K562 (cell line): ENCODE measurements around the gene FAM114A2. TPM values are rescaled to one million over a fixed set of nuclear protein-coding genes. Genes with fewer than 3 reads are reported as not detected.

Source experiments
- ATAC-seq: fragments of 200-7000 bp; cut with Tn5 transposase; 3 replicates; pipeline ENCODE4 v1.9.1; 2020; ENCODE audit warnings: moderate library complexity
- BruUV-seq: library from RNA; stranded (reverse); fragments of 400-500 nt; replicated peaks from 2 replicates; lab custom pipeline; 2021; lab: Mats Ljungman, UMichigan
- CTCF ChIA-PET: fragments of 300-600 bp; formaldehyde crosslinking; extraction: SDS; loops from one replicate; lab custom pipeline; 2021; ENCODE audit warnings: low intra/inter-chr PET ratio; lab: Yijun Ruan, JAX
- POLR2A ChIA-PET: fragments of 300-600, 350-650 bp; sonication (Branson Sonifier 250); formaldehyde crosslinking; extraction: SDS; loops from one replicate; lab custom pipeline; 2021; ENCODE audit warnings: antibody characterized with exemption, inconsistent platforms; lab: Yijun Ruan, JAX
- DNase-seq, 4 experiments: peaks; one replicate each; pipeline versions ENCODE4 v3.0.0 to v3.0.0-alpha.2; 2011 to 2018; ENCODE audit warnings: low spot score in 3 of 4, mixed read lengths in 3 of 4; ENCODE audit errors: extremely low read depth in 1 of 4
- FAIRE-seq: peaks from 2 replicates; lab custom pipeline; 2011; peaks lifted over from hg19 to GRCh38; lab: Jason Lieb, UNC
- H2AFZ ChIP-seq: 2 replicates; pipeline ENCODE4 v1.6.0; 2011; ENCODE audit warnings: low read depth, low read length, control low read depth, inconsistent platforms
- H3K27ac ChIP-seq: fragments of 200-600 bp; 3 replicates; pipeline ENCODE4 v1.8.0; 2011; ENCODE audit warnings: low read depth, mild to moderate bottlenecking, control low read depth, inconsistent platforms, low read length, moderate library complexity, mixed read lengths; ENCODE audit errors: extremely low read depth
- H3K27me3 ChIP-seq, 2 experiments: fragments of 300-600 bp in 1 of 2; 2 replicates in 1 of 2; 3 replicates in 1 of 2; pipeline versions ENCODE4 v1.6.0 to v1.8.0; 2011; ENCODE audit warnings: inconsistent platforms in 2 of 2, low read length in 2 of 2, mild to moderate bottlenecking in 1 of 2, mixed read lengths in 1 of 2, moderate library complexity in 1 of 2; ENCODE audit not compliant: control insufficient read depth in 2 of 2, insufficient read depth in 2 of 2
- H3K36me3 ChIP-seq: fragments of 300-600 bp; 3 replicates; pipeline ENCODE4 v1.8.0; 2011; ENCODE audit warnings: mild to moderate bottlenecking, low read length, inconsistent platforms; ENCODE audit not compliant: control insufficient read depth, insufficient read depth
- H3K4me1 ChIP-seq, 2 experiments: fragments of 200-600 bp in 1 of 2; replicated peaks in 1 of 2; 2 replicates in 1 of 2; 3 replicates in 1 of 2; pipeline versions ENCODE4 v1.5.1 to v1.8.0; 2011; ENCODE audit warnings: inconsistent platforms in 2 of 2, low read length in 2 of 2, mild to moderate bottlenecking in 1 of 2, mixed read lengths in 1 of 2, moderate library complexity in 1 of 2; ENCODE audit not compliant: control insufficient read depth in 2 of 2, insufficient read depth in 2 of 2
- H3K4me2 ChIP-seq: 2 replicates; pipeline ENCODE4 v1.6.1; 2011; ENCODE audit warnings: low read length, control low read depth, inconsistent platforms, mixed read lengths; ENCODE audit not compliant: insufficient read depth
- H3K4me3 ChIP-seq: fragments of 200-600 bp; sonication (generic), shearing (Covaris generic); 2 replicates; pipeline ENCODE4 v1.5.1; 2016; ENCODE audit warnings: control low read depth, inconsistent platforms
- H3K79me2 ChIP-seq: fragments of 200-600 bp; 3 replicates; pipeline ENCODE4 v1.8.0; 2011; ENCODE audit warnings: low read length, inconsistent platforms; ENCODE audit not compliant: control insufficient read depth, insufficient read depth
- H3K9ac ChIP-seq, 2 experiments: 2 replicates each; pipeline versions ENCODE4 v1.6.0 to v1.6.1; 2011; ENCODE audit warnings: low read depth in 2 of 2, low read length in 2 of 2, control low read depth in 1 of 2, inconsistent platforms in 1 of 2, mild to moderate bottlenecking in 1 of 2, mixed read lengths in 1 of 2; ENCODE audit not compliant: insufficient read depth in 1 of 2
- H3K9me1 ChIP-seq: one replicate; pipeline ENCODE4 v1.6.0; 2011; ENCODE audit warnings: inconsistent platforms, mild to moderate bottlenecking, low read length, moderate library complexity; ENCODE audit not compliant: control insufficient read depth, insufficient read depth
- H3K9me3 ChIP-seq: replicated peaks from 2 replicates; pipeline ENCODE4 v1.5.1; 2011; ENCODE audit warnings: low read depth, low read length, inconsistent platforms; ENCODE audit not compliant: control insufficient read depth, insufficient read depth
- H4K20me1 ChIP-seq: replicated peaks from 2 replicates; pipeline ENCODE4 v1.6.1; 2011; ENCODE audit warnings: low read length, inconsistent platforms, mixed read lengths; ENCODE audit not compliant: control insufficient read depth, insufficient read depth
- ATF4 ChIP-seq: fragments of 450-650 bp; formaldehyde crosslinking; IDR thresholded peaks from 2 replicates; pipeline ENCODE4 v1.4.0; 2022; ENCODE audit warnings: mild to moderate bottlenecking, moderate library complexity
- C11orf30 ChIP-seq: fragments of 450-650 bp; IDR thresholded peaks from 2 replicates; pipeline ENCODE4 v1.6.1; 2016; ENCODE audit warnings: low read depth, mild to moderate bottlenecking
- MAFF ChIP-seq: IDR thresholded peaks from 2 replicates; pipeline ENCODE4 v1.6.1; 2012; ENCODE audit warnings: low read length, improper control_type of control experiment
- MAFG ChIP-seq: fragments of 450-650 bp; conservative IDR thresholded peaks from 2 replicates; pipeline ENCODE4 v1.6.1; 2016; ENCODE audit warnings: missing genetic modification characterization, missing compliant biosample characterization
- MAFK ChIP-seq: IDR thresholded peaks from 2 replicates; pipeline ENCODE4 v1.6.1; 2011; ENCODE audit warnings: low read length, improper control_type of control experiment
- PURB ChIP-seq: sonication (generic); formaldehyde crosslinking; IDR thresholded peaks from 2 replicates; pipeline ENCODE4 v1.9.0; 2021; ENCODE audit warnings: low read depth, mild to moderate bottlenecking, missing genetic modification reagents
- RCOR1 ChIP-seq, 2 experiments: IDR thresholded peaks; 2 replicates each; pipeline ENCODE4 v1.6.1; 2012; ENCODE audit warnings: low read depth in 2 of 2, low read length in 2 of 2, borderline replicate concordance in 1 of 2, improper control_type of control experiment in 1 of 2
- XRCC3 ChIP-seq: fragments of 450-650 bp; IDR thresholded peaks from 2 replicates; pipeline ENCODE4 v1.6.1; 2017; ENCODE audit warnings: mild to moderate bottlenecking, moderate library complexity
- ZNF316 ChIP-seq: fragments of 450-650 bp; IDR thresholded peaks from 2 replicates; pipeline ENCODE4 v1.6.1; 2016
- WGBS: fragments of 100-300 bp; shearing (Covaris generic); methylation state at CpG from one replicate; pipeline ENCODE4 v1.1.6; 2016; ENCODE audit warnings: low coverage, mixed read lengths; ENCODE audit not compliant: insufficient coverage; ENCODE audit errors: missing lambda C conversion rate; 5-methylcytosine and 5-hydroxymethylcytosine counted together
- in situ Hi-C: fragments of 300-500 bp; cut with MboI; formaldehyde crosslinking; loops from 4 replicates; pipeline ENCODE4 v1.15.0; 2018; ENCODE audit warnings: inconsistent platforms, mixed read lengths
- intact Hi-C: fragments of 100-400 bp; cut with micrococcal nuclease; formaldehyde crosslinking; loops from 2 replicates; pipeline ENCODE4 v1.14.2; 2022
- polyA plus RNA-seq, 8 experiments: library from polyadenylated mRNA; depleted of rRNA in 4 of 8; stranded (reverse) in 5 of 8; unstranded in 3 of 8; fragments of >200 nt; fragmentation: Nextera tagmentation in 2 of 8; fragmentation: Illumina TruSeq in 1 of 8; extraction: Ambion mirVana in 2 of 8; extraction: Trizol in 1 of 8; gene quantifications; 2 replicates each; pipeline versions ENCODE4 v1.2.1 to v1.2.3, GENCODE V29; 2011 to 2014; ENCODE audit warnings: inconsistent platforms in 1 of 8, missing spikeins in 1 of 8
- total RNA-seq, 7 experiments: library from RNA; depleted of rRNA in 6 of 7; stranded (reverse); fragments of >200 nt in 6 of 7; fragmentation: Illumina TruSeq in 2 of 7; extraction: Trizol in 2 of 7; gene quantifications; 2 replicates each; pipeline versions ENCODE4 v1.2.1 to v1.2.3, GENCODE V29; 2011 to 2021; ENCODE audit warnings: low replicate concordance in 1 of 7

FAM114A2 gene
- total and polyA plus RNA-seq, 9 of the 15 experiments (the other 6 are each of a cell fraction or from before 2014, with no cell fraction given), result 14.4 to 28.1 (median 21.2) TPM

GRCh38 chr5:154044099-154044498 lies 5.4 kb upstream of the FAM114A2 start:
- H3K4me2 ChIP-seq, result no peak overlapping the region
- POLR2A ChIA-PET, result no interaction called here
- H3K36me3 ChIP-seq, result peaks cover 19% of the 10 kb centered on the region; the same call in 1 of the 3 replicates
- H3K27me3 ChIP-seq, result no peaks in the 10 kb centered on the region
- TF ChIP-seq MAFG (tag), result peak; percentile 81
- no peak for TF ChIP-seq ATF4
- TF ChIP-seq XRCC3, result no peak
- no peak for TF ChIP-seq PURB
- TF ChIP-seq C11orf30, result peak; percentile 84
- TF ChIP-seq MAFK, result peak; percentile 78; the same call in 1 of the 2 replicates
- peak; percentile 93 for TF ChIP-seq ZNF316
- peak; percentile 77 for TF ChIP-seq MAFF
- no peak for TF ChIP-seq RCOR1 (IDR thresholded peaks at IDR 0.05; ENCODE audit: borderline replicate concordance in 1 of 2, low read depth in 2 of 2, low read length in 2 of 2)
- TF ChIP-seq, all 486 proteins: peak for 5
- Histone ChIP-seq H3K4me3 (no peak overlapping the region), H4K20me1 (peaks cover 6% of the 10 kb centered on the region; the same call in 1 of the 2 replicates), H3K9me1 (no peaks in the 10 kb centered on the region), H3K4me1 (no peaks in the 10 kb centered on the region), H3K79me2 (peaks cover 33% of the 10 kb centered on the region), H2AFZ (no peak overlapping the region), H3K9ac (no peak overlapping the region), H3K9me3 (no peaks in the 10 kb centered on the region), H3K27ac (no peak overlapping the region)
- intact Hi-C loops (no loop called here), in situ Hi-C loops (no loop called here)
- WGBS, result 65% methylated on average over 3 of the region's 3 CpGs
- FAIRE-seq (no peak), ATAC-seq (no peak), DNase-seq (no peak)
- BruUV-seq, result no TSS peak
- CTCF ChIA-PET, result no interaction called here
